MCF 10A (cell line): ENCODE measurements around the gene NLRC3. TPM values are rescaled to one million over a fixed set of nuclear protein-coding genes. Genes with fewer than 3 reads are reported as not detected.

Source experiments
- BruUV-seq: library from RNA; stranded (reverse); fragments of 400-500 nt; replicated peaks from 2 replicates; lab custom pipeline; 2021; lab: Mats Ljungman, UMichigan
- CTCF ChIA-PET: fragments of 300-600 bp; sonication (Branson Sonifier 250); formaldehyde crosslinking; extraction: SDS; loops from one replicate; lab custom pipeline; 2021; ENCODE audit warnings: antibody characterized with exemption, inconsistent platforms; lab: Yijun Ruan, JAX
- POLR2A ChIA-PET: fragments of 300-600, 350-650 bp; sonication (Branson Sonifier 250); formaldehyde crosslinking; extraction: SDS; loops from one replicate; lab custom pipeline; 2020; ENCODE audit warnings: antibody characterized with exemption, inconsistent platforms; lab: Yijun Ruan, JAX
- DNase-seq: peaks from one replicate; pipeline ENCODE4 v3.0.0-alpha.2; 2018; ENCODE audit not compliant: unreplicated experiment
- H3K27ac Mint-ChIP-seq: one replicate; pipeline ENCODE4 v1.8.0; 2022; ENCODE audit warnings: mild to moderate bottlenecking, low read depth, mixed read lengths; ENCODE audit not compliant: unreplicated experiment
- H3K27me3 Mint-ChIP-seq: one replicate; pipeline ENCODE4 v1.8.0; 2022; ENCODE audit warnings: mixed read lengths; ENCODE audit not compliant: insufficient read depth, unreplicated experiment
- H3K36me3 Mint-ChIP-seq: one replicate; pipeline ENCODE4 v1.8.0; 2022; ENCODE audit warnings: mild to moderate bottlenecking, moderate library complexity, mixed read lengths; ENCODE audit not compliant: insufficient read depth, unreplicated experiment
- H3K4me1 Mint-ChIP-seq: one replicate; pipeline ENCODE4 v1.8.0; 2022; ENCODE audit warnings: mixed read lengths; ENCODE audit not compliant: insufficient read depth, unreplicated experiment
- H3K4me3 Mint-ChIP-seq: one replicate; pipeline ENCODE4 v1.8.0; 2022; ENCODE audit warnings: mild to moderate bottlenecking, moderate library complexity, mixed read lengths; ENCODE audit not compliant: unreplicated experiment
- H3K9me3 Mint-ChIP-seq: one replicate; pipeline ENCODE4 v1.8.0; 2022; ENCODE audit warnings: mixed read lengths; ENCODE audit not compliant: unreplicated experiment
- intact Hi-C: fragments of 100-400 bp; cut with micrococcal nuclease; formaldehyde crosslinking; loops from 2 replicates; pipeline ENCODE4 v1.14.1; 2022
- total RNA-seq: library from RNA; stranded (reverse); gene quantifications from 2 replicates; pipeline ENCODE4 v1.2.3, GENCODE V29; 2022
- TF ChIP-seq, protein P1 (sequence below): fragments of 200-600 bp; IDR thresholded peaks from one replicate; pipeline ENCODE4 v1.8.0; 2022; ENCODE audit warnings: antibody characterized with exemption, mild to moderate bottlenecking; ENCODE audit not compliant: unreplicated experiment

Gene NLRC3
- total RNA-seq, 1 experiment from 2014 or later: not detected

DNA sequence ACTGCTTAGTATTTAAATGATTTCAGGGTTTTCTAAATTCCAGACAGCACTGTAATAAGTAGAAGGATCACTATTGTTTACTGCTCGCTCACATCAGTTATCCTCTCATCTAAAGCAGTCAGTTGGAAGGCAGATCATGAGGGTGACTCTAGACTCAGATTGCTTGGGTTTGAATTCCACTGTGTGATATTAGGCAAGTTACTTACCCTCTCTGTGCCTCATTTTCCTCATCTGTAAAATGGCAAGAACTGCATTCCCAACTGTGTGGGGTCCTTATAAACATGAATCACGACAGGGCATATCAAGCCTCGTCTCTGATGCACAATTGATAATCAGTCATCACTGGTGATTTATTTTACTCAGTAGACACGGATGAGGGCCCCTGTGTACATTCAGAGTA is 61.3 kb downstream of the NLRC3 start:
- no TSS peak for BruUV-seq
- ChIA-PET CTCF (interaction anchor here (1.7 kb wide), 1 partner anchor 10 kb away, joined by 4 read pairs; no protein-coding TSS in a partner anchor), POLR2A (no interaction called here)
- Mint-ChIP-seq H3K36me3 (peaks cover 89% of the 10 kb centered on the region), H3K4me1 (no peaks in the 10 kb centered on the region), H3K27ac (no peak overlapping the region), H3K27me3 (no peaks in the 10 kb centered on the region), H3K9me3 (no peaks in the 10 kb centered on the region), H3K4me3 (no peak overlapping the region)
- intact Hi-C loops: no loop called here
- TF ChIP-seq, protein P1, sequence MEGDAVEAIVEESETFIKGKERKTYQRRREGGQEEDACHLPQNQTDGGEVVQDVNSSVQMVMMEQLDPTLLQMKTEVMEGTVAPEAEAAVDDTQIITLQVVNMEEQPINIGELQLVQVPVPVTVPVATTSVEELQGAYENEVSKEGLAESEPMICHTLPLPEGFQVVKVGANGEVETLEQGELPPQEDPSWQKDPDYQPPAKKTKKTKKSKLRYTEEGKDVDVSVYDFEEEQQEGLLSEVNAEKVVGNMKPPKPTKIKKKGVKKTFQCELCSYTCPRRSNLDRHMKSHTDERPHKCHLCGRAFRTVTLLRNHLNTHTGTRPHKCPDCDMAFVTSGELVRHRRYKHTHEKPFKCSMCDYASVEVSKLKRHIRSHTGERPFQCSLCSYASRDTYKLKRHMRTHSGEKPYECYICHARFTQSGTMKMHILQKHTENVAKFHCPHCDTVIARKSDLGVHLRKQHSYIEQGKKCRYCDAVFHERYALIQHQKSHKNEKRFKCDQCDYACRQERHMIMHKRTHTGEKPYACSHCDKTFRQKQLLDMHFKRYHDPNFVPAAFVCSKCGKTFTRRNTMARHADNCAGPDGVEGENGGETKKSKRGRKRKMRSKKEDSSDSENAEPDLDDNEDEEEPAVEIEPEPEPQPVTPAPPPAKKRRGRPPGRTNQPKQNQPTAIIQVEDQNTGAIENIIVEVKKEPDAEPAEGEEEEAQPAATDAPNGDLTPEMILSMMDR: no peak
- no peak for DNase-seq

DNA sequence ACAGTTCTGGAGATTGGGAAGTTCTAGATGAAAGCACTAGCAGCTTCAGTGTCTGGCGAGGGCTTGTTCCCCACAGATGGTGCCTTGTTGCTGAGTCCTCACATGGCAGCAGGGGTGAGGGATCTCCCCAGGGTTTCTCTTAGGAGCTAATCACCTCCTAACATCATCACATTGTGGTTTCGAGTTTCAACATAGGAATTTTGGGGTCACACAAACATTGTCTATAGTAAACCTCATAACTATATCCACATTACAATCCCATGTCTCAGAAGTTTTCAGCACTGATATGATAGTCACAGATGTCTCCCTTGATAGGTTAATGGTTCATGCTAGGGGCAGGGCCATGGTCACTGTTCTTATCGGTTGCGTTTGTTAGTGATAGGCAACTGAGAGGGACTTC is 62.6 kb downstream of the NLRC3 start:
- no peak for DNase-seq

DNA sequence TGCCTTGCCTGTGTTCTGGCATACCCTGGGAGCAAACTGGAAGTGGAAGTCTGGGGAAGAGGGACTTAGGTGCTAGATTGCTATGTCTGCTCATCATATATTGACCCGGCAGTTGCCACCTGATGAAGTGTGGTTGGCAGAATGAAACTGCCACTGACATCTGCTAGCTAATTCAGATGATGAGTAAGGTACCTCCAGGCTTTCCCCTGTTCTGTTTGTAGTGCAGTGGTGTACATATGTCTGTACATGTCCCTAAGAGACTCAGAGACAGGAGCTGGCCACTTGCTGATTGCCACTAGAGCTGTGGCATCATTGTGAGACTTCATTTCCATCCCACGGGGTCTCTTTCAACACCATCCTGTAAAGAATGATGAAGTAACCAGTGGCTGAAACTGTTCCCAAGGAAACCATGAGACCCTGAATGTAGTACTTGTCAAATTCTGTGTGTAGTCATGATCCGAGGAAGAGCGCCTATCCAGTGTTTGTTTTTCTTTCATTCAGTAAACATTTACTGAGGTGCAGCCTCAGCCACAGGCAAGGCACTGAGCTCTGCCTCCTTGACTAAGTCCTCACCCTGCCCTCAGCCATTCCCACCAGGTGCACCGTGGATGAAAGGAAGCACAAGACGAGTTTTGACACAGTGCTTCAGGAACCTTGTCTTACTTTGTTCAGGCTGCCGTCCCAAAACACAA is 63.2 kb downstream of the NLRC3 start:
- DNase-seq: no peak
- Mint-ChIP-seq H3K27me3 (no peaks in the 10 kb centered on the region), H3K9me3 (no peaks in the 10 kb centered on the region), H3K36me3 (peaks cover 88% of the 10 kb centered on the region), H3K4me3 (no peak overlapping the region), H3K27ac (no peak overlapping the region), H3K4me1 (peaks cover 3% of the 10 kb centered on the region)
- CTCF ChIA-PET: interaction anchor here (0.6 to 1.7 kb wide), 3 partner anchors 11 to 477 kb away, joined by 3 to 4 read pairs (median 4); no protein-coding TSS in a partner anchor
- TF ChIP-seq, protein P1: no peak
- intact Hi-C loops: no loop called here
- BruUV-seq: no TSS peak
- POLR2A ChIA-PET: interaction anchor here (0.7 kb wide), 1 partner anchor 832 kb away, joined by 3 read pairs; no protein-coding TSS in a partner anchor

More for the DNA sequence above, 62.6 kb downstream of the NLRC3 start:
- Mint-ChIP-seq H3K4me1 (no peaks in the 10 kb centered on the region), H3K9me3 (no peaks in the 10 kb centered on the region), H3K27me3 (no peaks in the 10 kb centered on the region), H3K27ac (peak overlapping the region; percentile 39), H3K4me3 (no peak overlapping the region), H3K36me3 (peaks cover 88% of the 10 kb centered on the region)
- TF ChIP-seq, protein P1: no peak
- ChIA-PET POLR2A (no interaction called here), CTCF (interaction anchor here (0.6 to 1.7 kb wide), 3 partner anchors 11 to 477 kb away, joined by 3 to 4 read pairs (median 3); no protein-coding TSS in a partner anchor)
- intact Hi-C loops: no loop called here
- BruUV-seq: no TSS peak

DNA sequence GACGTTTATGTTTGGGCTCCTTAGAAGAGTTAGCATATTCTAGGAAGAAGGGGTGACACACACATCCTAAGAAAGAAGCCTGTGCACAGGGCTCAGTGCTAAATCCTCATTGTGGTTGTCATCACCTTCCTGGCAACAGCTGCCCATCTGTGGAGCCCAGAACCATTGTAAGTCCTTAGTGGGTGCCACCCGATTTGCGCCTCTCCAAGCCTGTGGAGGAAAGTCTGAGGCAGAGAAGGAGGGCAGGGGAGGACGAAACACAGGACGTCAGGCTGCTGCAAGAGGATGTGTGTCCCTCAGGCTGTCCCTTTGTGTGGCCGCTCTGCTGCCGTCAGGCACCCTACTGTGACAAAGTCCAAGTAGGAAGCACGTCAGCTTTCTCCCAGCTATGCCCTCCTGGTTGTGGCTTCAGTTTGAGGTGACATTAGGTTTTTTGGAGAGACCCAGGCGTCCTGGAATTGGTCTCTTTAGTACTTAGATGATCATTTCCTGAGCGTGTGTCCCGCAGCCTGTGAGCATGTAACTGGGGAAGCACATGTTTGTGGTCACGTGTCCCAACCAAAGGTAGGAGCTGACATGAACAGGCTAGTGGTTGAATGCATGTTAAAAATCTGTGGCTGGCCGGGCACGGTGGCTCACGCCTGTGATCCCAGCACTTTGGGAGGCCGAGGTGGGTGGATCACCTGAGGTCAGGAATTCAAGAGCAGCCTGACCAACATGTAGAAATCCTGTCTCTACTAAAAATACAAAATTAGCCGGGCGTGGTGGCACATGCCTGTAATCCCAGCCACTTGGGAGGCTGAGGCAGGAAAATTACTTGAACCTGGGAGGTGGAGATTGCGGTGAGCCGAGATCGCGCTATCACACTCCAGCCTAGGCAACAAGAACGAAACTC is 65.7 kb downstream of the NLRC3 start:
- POLR2A ChIA-PET: no interaction called here

More for the DNA sequence above, 65.7 kb downstream of the NLRC3 start:
- peaks cover 93% of the 10 kb centered on the region for H3K36me3 Mint-ChIP-seq
- no peak overlapping the region for H3K27ac Mint-ChIP-seq
- no peaks in the 10 kb centered on the region for H3K27me3 Mint-ChIP-seq
- H3K4me3 Mint-ChIP-seq: no peak overlapping the region
- no peaks in the 10 kb centered on the region for H3K9me3 Mint-ChIP-seq
- intact Hi-C loops: no loop called here
- peaks cover 12% of the 10 kb centered on the region for H3K4me1 Mint-ChIP-seq
- BruUV-seq: no TSS peak
- TF ChIP-seq, protein P1: no peak
- CTCF ChIA-PET: interaction anchor here (1.1 kb wide), 1 partner anchor 102 kb away, joined by 3 read pairs; no protein-coding TSS in a partner anchor
- no peak for DNase-seq
